ENCODE measurements around the gene ERICH3. TPM values are rescaled to one million over a fixed set of nuclear protein-coding genes. Genes with fewer than 3 reads are reported as not detected.

The ERICH3 gene
- total and polyA plus RNA-seq, 2 donors = 0.78 to 5.2 TPM

Other genes starting within 250 kb of the ERICH3 start
- gene LRRC53, start 161.2 kb downstream of the ERICH3 start, total RNA-seq = 0.19 TPM
- gene LRRC53, start 161.2 kb downstream of the ERICH3 start, polyA plus RNA-seq = 0.05 TPM
- gene CRYZ, start 59.3 kb upstream of the ERICH3 start, total RNA-seq = 50.9 TPM
- gene CRYZ, start 59.3 kb upstream of the ERICH3 start, polyA plus RNA-seq = 38.8 TPM
- gene TYW3, start 59.4 kb upstream of the ERICH3 start, total RNA-seq = 34.2 TPM
- gene TYW3, start 59.4 kb upstream of the ERICH3 start, polyA plus RNA-seq = 25.5 TPM

Measured in thymus (tissue), 2 donors.